RPMI7951 (cell line): Measurements from ENCODE around the gene SLC35D1. TPM values are rescaled to one million over a fixed set of nuclear protein-coding genes. Genes with fewer than 3 reads are reported as not detected.

ENCODE experiments used
- DNase-seq: peaks from one replicate; pipeline ENCODE4 v3.0.0-alpha.2; 2012; ENCODE audit warnings: low read depth
- total RNA-seq: library from RNA; depleted of rRNA; stranded (reverse); fragments of >200 nt; shearing (Covaris generic); gene quantifications from 2 replicates; pipeline ENCODE4 v1.2.3, GENCODE V29; 2014

Gene SLC35D1
- total RNA-seq, 1 experiment from 2014 or later: 12.9 TPM

- no peak for DNase-seq
These were observed 9.2 kb downstream of the SLC35D1 start for GRCh38 chr1:67044631-67045270.

GRCh38 chr1:67043366-67043765 lies 10.6 kb downstream of the SLC35D1 start:
- no peak for DNase-seq

DNA sequence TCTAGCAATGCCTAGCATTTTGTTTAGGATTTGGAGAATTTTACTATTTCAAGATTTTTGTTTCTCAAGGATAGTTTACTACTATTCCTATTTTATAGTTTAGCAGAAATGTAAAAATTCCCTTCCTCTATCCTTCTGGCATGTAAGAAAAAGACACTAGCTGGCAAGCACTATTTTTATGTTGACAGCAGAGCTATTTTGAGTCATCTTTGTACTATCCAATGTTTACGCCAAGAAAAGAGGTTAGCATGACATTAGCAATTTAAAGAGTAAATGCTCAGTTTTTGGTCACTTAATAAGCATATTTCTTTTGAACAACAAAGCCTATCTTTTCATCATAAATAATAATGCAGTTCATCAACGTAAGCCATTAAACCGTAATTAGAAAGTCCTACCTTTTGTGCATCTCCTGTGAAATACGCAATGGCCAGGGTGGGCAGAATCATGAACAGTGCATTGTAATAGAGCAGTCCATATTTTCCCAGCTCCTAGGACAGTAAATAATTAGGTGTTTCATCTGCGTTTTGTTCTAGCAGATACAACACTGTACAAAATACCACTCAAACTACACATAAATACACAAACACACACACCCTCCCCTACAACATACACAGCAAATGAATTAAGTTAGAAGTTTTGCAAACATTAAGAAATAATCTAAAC lies 12.0 kb downstream of the SLC35D1 start:
- no peak for DNase-seq

- no peak for DNase-seq
These were observed 13.5 kb downstream of the SLC35D1 start for GRCh38 chr1:67040405-67040804.

GRCh38 chr1:67031859-67032247 lies 22.1 kb downstream of the SLC35D1 start:
- DNase-seq: no peak

DNA sequence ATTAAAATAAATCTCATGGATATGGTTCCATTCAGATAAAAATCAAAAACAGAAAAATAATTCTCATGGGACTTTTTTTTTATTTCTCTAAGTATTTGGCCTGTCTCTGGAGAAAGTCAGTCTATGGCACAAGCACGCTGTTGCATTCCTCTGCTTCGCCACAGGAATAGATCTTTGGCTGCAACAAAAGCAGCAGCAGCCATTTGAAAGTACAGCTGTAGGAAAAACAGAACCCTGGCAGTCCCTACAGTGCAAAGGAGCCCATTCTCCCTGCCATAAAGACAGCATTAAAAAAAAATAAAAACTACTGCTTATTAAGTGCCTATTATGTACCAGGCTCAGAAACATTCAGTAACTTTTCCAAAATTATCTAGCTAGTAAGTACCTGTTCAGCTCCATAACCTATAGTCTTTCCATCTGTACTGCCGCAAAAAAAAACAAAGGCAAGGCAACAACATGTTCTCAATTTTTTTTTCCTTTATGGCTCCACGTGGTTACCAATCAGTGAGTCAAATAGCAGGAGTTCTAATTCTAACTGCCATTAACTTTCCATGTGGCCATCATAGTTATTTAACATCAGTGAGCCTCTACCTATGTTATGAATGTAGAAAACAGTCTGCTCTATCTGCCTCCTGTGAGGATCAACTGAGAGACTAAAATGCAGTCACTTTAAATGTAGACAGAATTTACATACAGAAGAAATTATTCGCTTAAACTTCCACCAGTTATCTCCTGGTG lies 22.7 kb downstream of the SLC35D1 start:
- no peak for DNase-seq

DNA sequence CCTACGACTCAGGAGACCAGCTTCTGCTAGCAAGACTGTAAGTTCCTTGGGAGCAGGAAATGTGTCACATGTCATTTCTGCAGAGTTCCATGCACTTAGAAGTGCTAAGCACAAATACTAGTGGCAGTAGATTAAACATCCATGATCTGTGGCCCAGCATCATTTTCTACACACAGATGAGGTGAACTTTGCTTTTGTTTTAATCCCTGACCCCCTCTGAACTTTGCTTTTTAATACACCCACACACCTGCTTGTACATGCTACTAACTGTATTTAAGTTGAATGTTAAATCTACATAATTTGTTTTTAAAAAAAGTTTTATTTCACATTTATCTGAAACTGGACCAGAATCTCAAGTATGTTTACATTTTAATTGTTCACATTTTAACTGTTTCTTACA lies 24.5 kb downstream of the SLC35D1 start:
- no peak for DNase-seq

GRCh38 chr1:67020765-67021164 lies 33.2 kb downstream of the SLC35D1 start:
- DNase-seq: no peak

GRCh38 chr1:67020304-67020703 lies 33.6 kb downstream of the SLC35D1 start:
- DNase-seq: peak; percentile 33

DNA sequence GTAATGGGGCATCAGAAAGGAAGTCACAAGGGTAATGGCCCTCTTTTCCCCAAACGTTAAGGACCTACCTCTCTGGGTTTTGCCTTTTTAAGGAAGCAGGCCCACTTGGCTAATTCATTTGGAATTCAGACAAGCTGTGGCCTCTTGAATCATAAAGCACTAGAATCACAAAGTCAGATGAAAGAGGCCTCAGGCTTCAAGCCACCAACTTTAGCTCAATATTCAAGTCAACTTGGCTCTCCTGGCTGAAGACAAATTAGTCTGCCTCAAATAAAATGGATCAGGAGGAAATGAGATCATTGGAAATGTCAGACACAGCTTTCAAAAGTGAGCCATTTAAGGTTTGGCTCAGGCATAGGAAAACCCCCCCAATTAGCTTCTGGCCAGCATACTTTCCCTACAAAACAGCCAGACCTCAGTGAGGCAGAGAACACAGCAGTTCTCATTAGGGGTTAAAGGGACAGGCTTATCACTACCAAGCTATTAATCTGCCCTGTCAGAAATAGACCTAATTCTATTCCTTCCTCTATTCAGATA lies 34.3 kb downstream of the SLC35D1 start:
- DNase-seq: peak; percentile 84

DNA sequence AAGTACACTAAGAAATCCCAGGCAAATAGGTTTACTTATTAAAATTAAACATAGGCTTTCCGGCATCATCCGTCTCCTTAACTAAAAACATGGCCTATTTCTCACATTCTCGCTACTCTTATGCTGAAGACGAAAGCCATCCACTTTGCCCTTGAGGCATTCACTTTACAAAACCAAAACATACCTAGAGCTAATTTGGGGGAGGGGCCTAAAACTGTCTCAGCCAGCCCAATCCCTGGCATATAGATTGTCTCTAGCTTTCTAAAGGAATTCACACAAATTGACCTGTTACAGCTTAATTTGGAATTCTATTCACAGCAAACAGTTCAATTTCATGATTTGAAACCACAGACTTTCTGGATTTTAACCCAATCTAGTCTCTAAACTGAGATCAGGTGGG lies 34.8 kb downstream of the SLC35D1 start:
- no peak for DNase-seq

- DNase-seq: no peak
These were observed 35.4 kb downstream of the SLC35D1 start for GRCh38 chr1:67018574-67018973.

DNA sequence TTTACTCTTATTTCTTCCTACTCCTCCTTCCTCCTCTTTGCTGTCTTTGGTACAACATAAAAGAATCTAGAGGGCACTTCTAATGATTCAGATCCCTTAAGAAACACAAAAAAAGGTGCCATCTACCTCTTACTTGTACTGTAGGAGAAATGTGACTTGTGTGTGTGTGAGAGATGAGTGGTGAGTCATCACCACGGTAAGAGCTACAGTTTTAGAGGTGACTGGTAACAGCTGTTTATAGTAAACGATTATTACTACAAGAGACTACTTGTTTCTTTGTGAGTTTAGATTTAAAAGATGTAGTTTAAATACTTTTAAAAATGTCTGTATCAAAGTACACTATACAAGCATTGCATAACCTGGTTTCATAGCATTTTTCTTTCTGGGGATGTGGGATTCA lies 40.4 kb downstream of the SLC35D1 start:
- DNase-seq: peak; percentile 70

DNA sequence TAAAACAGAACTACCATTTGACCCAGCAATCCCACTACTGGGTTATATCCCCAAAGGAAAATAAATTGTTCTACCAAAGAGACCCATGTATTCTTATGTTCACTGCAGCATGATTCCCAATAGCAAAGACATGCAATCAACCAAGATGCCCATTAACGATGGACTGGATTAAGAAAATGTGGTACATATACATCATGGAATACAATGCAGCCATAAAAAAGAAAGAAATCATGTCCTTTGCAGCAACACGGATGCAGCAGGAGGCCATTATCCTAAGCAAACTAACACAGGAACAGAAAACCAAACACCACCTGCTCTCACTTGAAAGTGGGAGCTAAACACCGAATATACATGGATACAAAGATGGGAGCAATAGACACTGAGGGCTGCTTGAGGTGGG lies 44.2 kb downstream of the SLC35D1 start:
- no peak for DNase-seq

DNA sequence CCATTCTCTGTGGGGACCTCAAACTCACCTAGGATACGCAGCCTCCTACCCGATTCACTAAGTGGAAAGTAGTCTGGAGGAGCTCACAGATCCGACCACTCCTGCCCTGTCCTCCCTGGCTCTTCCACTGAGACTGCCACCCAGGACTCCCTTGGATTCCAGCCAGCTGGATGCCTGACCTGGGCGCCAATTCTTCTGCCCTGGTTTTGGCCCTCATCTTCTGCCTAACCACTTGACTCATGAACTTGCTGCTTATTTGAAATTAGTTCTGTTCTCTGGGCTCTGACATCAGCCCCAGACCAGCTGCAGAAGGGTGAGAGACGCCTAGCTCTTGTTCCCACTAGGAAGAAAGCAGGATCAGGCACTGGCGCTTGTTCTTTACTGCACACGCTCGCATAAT lies 48.9 kb downstream of the SLC35D1 start:
- no peak for DNase-seq

GRCh38 chr1:67004176-67004575 lies 49.8 kb downstream of the SLC35D1 start:
- no peak for DNase-seq

GRCh38 chr1:67001682-67002425 lies 52.1 kb downstream of the SLC35D1 start:
- no peak for DNase-seq

GRCh38 chr1:66999640-67000400 lies 54.1 kb downstream of the SLC35D1 start:
- no peak for DNase-seq

DNA sequence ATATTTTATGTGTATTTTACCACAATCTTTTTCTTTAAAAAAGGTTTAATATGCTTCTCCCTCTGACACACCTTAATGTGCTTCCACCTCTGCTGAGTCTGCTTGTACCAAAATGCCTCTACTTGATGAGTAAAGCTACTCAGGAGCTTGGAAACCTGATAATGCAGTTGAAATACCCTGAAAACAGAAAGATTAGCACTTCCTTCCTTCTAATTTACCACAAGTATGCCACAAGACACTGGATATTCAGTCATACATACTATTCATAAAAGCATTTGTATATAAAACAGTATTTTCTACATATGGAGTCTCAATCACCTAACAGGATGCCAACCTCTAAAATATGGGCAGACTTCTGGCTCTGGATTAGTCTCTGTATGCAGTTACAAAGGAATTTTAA lies 55.0 kb downstream of the SLC35D1 start:
- DNase-seq: no peak

DNA sequence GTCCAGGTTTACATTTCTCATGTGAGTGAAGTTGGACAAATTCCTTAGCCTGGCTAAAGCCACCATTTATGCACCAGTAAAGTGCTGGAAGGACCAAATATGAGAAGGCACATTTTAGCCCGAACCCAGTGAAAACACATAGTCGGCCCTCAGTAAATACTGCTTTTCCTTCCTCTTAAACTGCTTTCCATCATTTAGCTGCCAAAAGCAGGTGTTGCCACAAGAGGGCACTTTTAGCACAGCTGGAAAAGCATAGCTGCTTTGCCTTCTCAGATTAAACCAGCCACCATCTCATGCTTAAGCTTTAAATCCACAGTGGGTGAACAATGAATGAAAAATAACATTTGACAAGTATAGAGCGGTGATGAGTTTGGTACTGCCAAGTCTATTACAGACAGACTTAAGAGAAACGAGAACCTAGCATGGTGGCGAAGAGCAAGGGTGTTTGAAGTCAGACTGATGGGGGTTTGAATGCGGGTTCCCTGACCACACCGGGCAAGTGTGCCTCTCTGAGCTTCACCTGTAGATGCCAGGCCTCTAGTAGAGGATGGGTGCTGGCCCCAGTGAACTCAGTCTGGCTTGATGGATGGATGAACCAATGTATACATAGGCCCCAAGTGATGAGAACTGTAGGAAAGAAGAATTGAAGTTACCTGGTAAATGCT lies 57.8 kb downstream of the SLC35D1 start:
- peak; percentile 66 for DNase-seq

GRCh38 chr1:66993076-66993475 lies 60.9 kb downstream of the SLC35D1 start:
- DNase-seq: no peak
